Calu3 (cell line): ENCODE measurements around the gene EIF4G1. TPM values are rescaled to one million over a fixed set of nuclear protein-coding genes. Genes with fewer than 3 reads are reported as not detected.

Experiments used
- BruUV-seq: library from RNA; stranded (reverse); fragments of 400-500 nt; replicated peaks from 2 replicates; lab custom pipeline; 2021; lab: Mats Ljungman, UMichigan
- CTCF ChIA-PET: fragments of 300-600 bp; sonication (Branson Sonifier 250); formaldehyde crosslinking; loops from one replicate; lab custom pipeline; 2022; ENCODE audit warnings: antibody characterized with exemption; lab: Charles Lee
- DNase-seq: peaks from one replicate; pipeline ENCODE4 v3.0.0; 2022
- H3K27ac Mint-ChIP-seq: one replicate; pipeline ENCODE4 v1.8.0; 2022; ENCODE audit warnings: mixed read lengths; ENCODE audit not compliant: unreplicated experiment
- H3K27me3 Mint-ChIP-seq: one replicate; pipeline ENCODE4 v1.8.0; 2022; ENCODE audit warnings: mixed read lengths; ENCODE audit not compliant: unreplicated experiment
- H3K36me3 Mint-ChIP-seq: one replicate; pipeline ENCODE4 v1.8.0; 2022; ENCODE audit warnings: mild to moderate bottlenecking, moderate library complexity, mixed read lengths; ENCODE audit not compliant: insufficient read depth, unreplicated experiment
- H3K4me1 Mint-ChIP-seq: one replicate; pipeline ENCODE4 v1.8.0; 2022; ENCODE audit warnings: mild to moderate bottlenecking, low read depth, mixed read lengths; ENCODE audit not compliant: unreplicated experiment
- H3K4me3 Mint-ChIP-seq: one replicate; pipeline ENCODE4 v1.8.0; 2022; ENCODE audit warnings: mild to moderate bottlenecking, low read depth, moderate library complexity, mixed read lengths; ENCODE audit not compliant: unreplicated experiment
- H3K9me3 Mint-ChIP-seq: one replicate; pipeline ENCODE4 v1.8.0; 2022; ENCODE audit warnings: low read depth, mixed read lengths; ENCODE audit not compliant: unreplicated experiment
- CTCF ChIP-seq: fragments of 200-600 bp; IDR thresholded peaks from one replicate; pipeline ENCODE4 v1.8.0; 2022; ENCODE audit warnings: antibody characterized with exemption; ENCODE audit not compliant: unreplicated experiment
- intact Hi-C: fragments of 100-400 bp; cut with micrococcal nuclease; formaldehyde crosslinking; loops from one replicate; pipeline ENCODE4 v1.10.0; 2022; ENCODE audit not compliant: unreplicated experiment
- total RNA-seq: library from RNA; stranded (reverse); gene quantifications from 2 replicates; pipeline ENCODE4 v1.2.3, GENCODE V29; 2022

The EIF4G1 gene
- total RNA-seq, 1 experiment from 2014 or later: 673 TPM

GRCh38 chr3:184362668-184363546 lies 48.5 kb downstream of the EIF4G1 start:
- Mint-ChIP-seq H3K36me3 (peaks cover 82% of the 10 kb centered on the region), H3K27ac (peak overlapping the region; percentile 88), H3K4me1 (peaks cover 34% of the 10 kb centered on the region), H3K9me3 (no peaks in the 10 kb centered on the region), H3K27me3 (no peaks in the 10 kb centered on the region), H3K4me3 (peak overlapping the region; percentile 88)
- TF ChIP-seq CTCF: peak; percentile 80
- peak; percentile 99 for DNase-seq
- BruUV-seq: TSS peak; percentile 54
- intact Hi-C loops: no loop called here
- CTCF ChIA-PET: interaction anchor here (0.6 to 1.5 kb wide), 10 partner anchors 7 to 182 kb away, joined by 3 to 10 read pairs (median 4); no protein-coding TSS in a partner anchor

- TSS peak; percentile 5 for BruUV-seq
- Mint-ChIP-seq H3K4me3 (no peak overlapping the region), H3K27ac (no peak overlapping the region), H3K4me1 (peaks cover 18% of the 10 kb centered on the region), H3K36me3 (peaks cover 84% of the 10 kb centered on the region), H3K9me3 (no peaks in the 10 kb centered on the region), H3K27me3 (no peaks in the 10 kb centered on the region)
- TF ChIP-seq CTCF: no peak
- intact Hi-C loops: no loop called here
- DNase-seq: no peak
- CTCF ChIA-PET: interaction anchor here (0.7 kb wide), 1 partner anchor 150 kb away, joined by 4 read pairs; no protein-coding TSS in a partner anchor
These were observed 52.3 kb downstream of the EIF4G1 start for GRCh38 chr3:184366619-184367289.

GRCh38 chr3:184368116-184368515 lies 53.7 kb downstream of the EIF4G1 start:
- peaks cover 72% of the 10 kb centered on the region for H3K36me3 Mint-ChIP-seq
- DNase-seq: no peak
- intact Hi-C loops: no loop called here
- H3K9me3 Mint-ChIP-seq: no peaks in the 10 kb centered on the region
- CTCF ChIA-PET: no interaction called here
- peaks cover 13% of the 10 kb centered on the region for H3K27me3 Mint-ChIP-seq
- peaks cover 20% of the 10 kb centered on the region for H3K4me1 Mint-ChIP-seq
- no peak overlapping the region for H3K4me3 Mint-ChIP-seq
- H3K27ac Mint-ChIP-seq: no peak overlapping the region
- BruUV-seq: no TSS peak
- no peak for TF ChIP-seq CTCF

- Mint-ChIP-seq H3K4me1 (peaks cover 20% of the 10 kb centered on the region), H3K36me3 (peaks cover 66% of the 10 kb centered on the region)
These were observed 54.3 kb downstream of the EIF4G1 start for GRCh38 chr3:184368586-184369183.

More at GRCh38 chr3:184368586-184369183, 54.3 kb downstream of the EIF4G1 start:
- Mint-ChIP-seq H3K9me3 (no peaks in the 10 kb centered on the region), H3K27ac (no peak overlapping the region), H3K27me3 (peaks cover 19% of the 10 kb centered on the region), H3K4me3 (no peak overlapping the region)
- no peak for TF ChIP-seq CTCF
- DNase-seq: no peak
- intact Hi-C loops: no loop called here
- no TSS peak for BruUV-seq
- CTCF ChIA-PET: interaction anchor here (0.6 kb wide), 1 partner anchor 49 kb away, joined by 4 read pairs; no protein-coding TSS in a partner anchor
